Measurements from ENCODE around the gene PRKCA.
"Not testable (repeated sequence)": the region's sequence is repeated elsewhere in the genome, so short reads cannot be mapped to it uniquely, and the experiment has no call there.

PRKCA gene

DNA sequence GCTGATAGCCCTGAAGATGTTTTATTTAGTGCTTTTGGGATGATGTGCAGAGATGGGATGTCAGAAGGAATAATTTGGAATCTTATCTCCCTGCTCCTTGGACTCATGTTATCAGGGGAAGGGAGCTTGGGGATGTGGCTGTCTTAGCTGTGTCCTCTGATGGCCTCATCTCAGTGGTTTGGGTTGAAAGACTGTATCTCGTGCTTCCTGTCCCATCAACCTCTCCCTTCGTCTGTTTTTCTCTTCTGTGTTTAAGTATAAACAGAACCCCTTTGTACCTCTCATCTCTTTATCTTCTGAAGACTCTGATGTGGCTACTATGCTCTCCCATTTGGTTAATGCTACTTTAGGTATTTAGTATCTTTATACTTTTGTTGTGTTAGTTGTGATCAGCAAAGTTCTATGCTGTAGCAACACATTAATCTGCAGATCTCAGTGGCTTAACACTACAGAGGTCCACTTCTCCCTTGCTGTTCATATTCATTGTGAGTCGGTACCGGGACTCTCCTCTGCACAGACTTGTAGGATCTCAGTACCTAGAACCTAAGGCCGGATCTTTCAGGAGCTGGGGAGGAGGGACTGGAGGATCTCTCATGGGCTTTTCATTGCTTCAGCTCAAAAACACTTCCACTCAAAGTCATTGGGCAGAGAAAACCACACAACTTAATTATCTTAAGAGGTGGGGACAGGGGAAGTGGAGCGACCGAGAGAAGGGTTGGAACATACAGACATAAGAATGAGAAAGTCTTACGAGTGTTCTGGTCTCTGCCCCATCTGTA is 28.8 kb downstream of the PRKCA start:
- no peak for DNase-seq

DNA sequence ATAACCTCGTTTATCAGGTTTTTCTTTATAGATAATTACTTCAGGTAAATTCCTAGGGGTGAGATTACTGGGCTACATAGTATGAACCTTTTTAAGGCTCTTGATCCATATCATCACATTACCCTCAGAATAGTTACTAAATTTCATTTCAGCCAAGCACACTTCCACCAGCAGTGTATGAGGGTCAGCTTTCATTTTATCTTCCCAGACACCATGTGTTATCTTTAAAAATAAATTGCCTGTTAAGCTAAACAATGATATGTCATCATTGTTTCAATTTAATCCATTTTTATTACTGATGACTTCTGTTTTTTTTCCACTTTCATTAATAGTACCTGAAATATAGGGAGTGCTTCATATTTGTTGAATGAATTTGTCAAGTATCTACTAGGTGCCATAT is 33.4 kb downstream of the PRKCA start:
- DNase-seq = no peak

DNA sequence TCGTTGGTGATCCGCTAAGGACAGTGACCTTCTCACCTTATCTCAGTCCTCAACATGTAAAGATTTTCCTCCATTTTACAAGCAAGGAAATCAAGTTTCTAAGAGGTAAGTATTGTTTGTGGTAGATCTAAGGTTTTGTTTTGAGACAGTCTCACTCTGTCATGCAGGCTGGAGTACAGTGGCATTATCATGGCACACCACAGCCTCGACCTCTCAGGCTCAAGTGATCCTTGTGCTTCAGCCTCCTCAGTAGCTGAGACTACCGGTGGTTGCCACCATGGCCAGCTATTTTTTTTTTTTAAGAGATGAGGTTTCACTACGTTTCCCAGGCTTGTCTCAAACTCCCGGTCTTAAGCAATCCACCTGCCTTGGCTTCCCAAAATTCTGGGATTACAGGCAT is 34.9 kb downstream of the PRKCA start:
- DNase-seq = no peak

DNA sequence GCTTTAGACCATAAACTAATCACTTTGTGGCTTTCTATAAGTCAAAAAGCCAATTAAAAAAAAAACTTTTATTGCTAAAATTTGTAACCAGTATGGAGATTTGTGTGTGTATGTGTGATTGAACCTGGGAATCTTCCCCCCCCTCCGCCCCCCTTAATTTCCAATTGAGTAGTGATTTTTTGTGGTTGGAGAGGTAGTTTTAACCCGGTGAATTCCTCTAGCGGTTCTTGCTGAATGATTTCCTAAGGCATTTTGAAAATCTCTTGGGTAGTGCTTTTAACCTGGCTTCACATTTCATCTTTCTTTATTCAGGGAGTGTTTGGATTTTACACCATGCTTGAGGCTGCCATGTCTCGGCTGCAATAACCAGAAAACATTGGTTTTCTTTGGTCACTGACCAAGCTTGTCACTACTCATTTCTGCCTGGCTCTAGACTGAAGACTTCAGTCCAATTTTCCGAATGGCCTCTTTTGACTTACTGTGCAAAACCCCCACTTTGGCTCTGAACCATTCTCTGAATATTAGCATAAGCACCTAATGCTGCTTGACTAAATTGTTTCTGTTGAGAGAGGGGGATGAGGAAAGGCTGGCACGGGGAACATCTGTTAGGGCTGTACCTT is 35.6 kb downstream of the PRKCA start:
- DNase-seq = no peak

DNA sequence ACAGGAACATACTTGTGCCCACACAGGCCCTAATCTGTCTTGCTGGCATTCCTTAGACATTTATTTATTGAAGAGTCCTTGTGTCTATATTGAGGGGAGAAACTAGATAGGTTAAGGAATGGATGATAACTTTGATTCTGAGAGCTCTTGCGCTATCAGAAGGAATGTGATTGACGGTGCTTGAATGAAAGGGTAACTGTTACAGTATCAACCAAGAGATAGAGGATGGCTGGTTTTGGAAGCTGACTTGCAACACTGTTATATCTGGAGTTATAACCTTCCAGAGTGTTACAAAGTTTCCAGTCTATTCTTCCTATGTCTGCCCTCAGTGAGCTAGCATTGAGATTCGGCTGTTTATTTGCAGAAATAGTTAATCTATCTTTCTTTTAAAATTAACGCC is 36.5 kb downstream of the PRKCA start:
- no peak for DNase-seq

DNA sequence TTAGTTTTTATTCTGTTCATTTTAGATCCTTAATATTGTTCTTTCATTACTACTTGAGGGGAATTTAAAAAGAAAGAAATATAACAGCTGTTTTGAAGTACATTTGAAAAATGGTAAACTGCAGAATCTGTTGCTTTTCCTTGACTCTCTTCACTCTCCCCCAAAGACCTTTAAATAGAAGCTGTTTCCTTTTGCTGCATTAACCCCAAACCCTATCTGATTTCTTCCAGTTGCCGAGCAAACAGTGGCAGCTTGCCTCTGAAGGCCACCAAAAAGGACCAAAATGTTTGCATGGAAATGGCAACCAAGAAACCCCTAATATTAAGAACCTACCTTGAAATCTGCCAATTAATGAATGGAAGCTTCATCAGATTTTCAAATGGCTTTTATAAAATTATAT is 37.1 kb downstream of the PRKCA start:
- no peak for DNase-seq

DNA sequence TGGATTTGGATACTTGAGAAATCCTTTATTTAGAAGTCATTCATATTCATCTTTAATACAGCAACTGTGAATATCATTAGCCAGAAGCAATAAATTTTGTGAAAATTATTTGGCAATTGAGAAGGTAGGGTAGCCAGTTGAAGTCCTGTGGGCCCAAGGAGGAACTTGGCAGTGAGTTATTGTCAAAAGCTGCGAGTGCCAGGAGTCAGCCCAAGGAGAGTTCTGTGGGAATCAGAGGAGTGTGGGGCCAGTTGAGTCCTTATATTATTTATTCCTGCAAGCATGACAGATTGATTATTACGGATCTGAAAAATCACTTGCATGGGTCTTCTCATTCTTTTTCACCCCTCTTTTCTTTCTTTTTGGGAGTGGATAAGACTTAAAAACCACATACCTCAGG is 38.3 kb downstream of the PRKCA start:
- no peak for DNase-seq

DNA sequence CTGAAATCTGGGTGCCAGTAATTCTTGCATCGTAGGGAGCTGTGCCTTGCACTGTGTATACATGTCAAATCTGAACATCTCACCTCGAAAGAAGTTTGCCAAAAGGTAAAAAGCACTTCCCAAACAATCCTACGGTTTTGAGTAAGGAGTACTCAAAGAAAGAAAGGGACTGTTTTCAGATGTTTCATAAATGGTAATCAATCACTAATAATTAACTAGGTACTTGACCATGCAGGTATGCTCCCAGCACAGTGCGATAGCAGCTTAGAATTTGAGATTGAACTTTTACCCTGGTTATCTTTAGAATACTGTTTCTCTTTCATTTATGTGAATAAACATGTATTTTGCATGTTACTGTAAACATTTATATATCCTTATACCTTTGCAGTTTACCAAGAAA is 39.0 kb downstream of the PRKCA start:
- DNase-seq = no peak

DNA sequence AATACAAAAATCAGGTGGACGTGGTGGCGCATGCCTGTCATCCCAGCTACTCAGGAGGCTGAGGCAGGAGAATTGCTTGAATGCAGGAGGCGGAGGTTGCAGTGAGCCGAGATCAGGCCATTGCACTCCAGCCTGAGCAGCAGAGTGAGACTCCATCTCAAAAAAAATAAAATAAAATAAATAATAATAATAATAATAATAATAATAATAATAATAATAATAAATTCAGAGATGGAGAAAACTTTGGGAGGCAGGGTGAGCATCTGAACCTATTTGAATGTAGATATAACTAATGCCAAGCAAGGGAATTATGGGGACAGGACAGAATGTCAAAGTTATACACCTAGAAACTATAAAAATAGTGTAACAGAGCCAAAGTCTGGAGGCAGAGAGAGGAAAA is 39.9 kb downstream of the PRKCA start:
- not testable (repeated sequence) for DNase-seq

DNA sequence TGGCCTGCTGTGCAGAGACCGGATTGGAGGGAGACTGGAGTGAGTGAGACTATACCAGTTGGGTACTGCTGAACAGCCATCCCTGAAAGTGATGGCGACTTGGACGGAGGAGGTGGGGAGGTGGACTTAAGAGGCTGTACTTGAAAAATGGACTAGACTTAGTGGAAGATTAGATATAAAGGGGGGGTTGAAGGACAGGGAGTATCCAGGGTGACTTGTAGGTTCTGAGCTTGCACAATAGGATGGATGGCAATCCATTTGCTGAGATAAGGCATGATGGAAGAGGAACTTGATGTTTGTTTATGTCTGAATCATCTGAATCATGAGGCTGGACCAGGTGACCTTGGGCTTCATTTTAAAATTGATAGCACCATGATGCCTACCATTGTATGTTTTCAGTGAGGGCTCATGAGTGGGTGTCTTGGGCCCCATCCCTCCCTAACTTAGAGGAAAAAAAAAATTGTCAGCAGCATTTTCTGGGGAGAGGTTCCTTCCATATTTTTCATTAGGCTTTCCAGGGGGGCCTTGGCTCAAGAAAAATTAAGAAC is 41.2 kb downstream of the PRKCA start:
- DNase-seq = no peak

DNA sequence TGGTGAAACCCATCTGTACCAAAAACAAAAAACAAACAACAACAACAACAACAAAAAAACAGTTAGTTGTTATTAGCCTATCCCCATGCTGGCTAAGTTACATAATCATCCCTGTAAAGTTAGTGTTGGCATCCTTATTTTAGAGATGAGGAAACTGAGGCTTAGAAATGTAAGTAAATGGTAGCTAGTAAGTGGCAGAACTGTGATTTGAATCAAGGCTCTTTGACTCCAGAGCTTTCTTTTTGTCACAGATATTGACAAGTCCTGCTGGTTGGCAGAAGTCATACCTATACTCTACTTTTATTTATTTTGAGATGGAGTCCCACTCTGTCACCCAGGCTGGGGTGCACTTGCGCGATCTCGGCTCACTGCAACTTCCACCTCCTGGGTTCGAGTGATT is 42.1 kb downstream of the PRKCA start:
- DNase-seq = no peak

DNA sequence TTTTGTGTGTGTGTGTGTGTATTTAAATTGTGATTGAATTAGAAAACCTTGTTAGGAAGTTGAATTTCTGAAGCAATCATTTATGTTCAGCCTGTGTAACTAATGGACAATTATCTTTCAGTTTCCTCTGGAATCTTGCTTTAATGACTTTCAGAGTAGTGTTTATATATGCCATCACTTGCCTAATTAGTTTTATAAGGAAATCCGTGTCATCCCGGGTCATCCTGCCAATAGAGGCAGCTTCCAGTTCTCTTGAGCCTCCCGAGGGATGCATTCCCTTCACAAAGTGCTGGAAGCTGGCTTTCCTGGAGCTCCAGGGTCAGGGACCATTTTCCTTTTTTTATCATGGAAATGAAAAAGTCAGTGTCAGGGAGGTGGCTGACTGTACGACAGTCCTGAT is 42.9 kb downstream of the PRKCA start:
- DNase-seq = no peak

DNA sequence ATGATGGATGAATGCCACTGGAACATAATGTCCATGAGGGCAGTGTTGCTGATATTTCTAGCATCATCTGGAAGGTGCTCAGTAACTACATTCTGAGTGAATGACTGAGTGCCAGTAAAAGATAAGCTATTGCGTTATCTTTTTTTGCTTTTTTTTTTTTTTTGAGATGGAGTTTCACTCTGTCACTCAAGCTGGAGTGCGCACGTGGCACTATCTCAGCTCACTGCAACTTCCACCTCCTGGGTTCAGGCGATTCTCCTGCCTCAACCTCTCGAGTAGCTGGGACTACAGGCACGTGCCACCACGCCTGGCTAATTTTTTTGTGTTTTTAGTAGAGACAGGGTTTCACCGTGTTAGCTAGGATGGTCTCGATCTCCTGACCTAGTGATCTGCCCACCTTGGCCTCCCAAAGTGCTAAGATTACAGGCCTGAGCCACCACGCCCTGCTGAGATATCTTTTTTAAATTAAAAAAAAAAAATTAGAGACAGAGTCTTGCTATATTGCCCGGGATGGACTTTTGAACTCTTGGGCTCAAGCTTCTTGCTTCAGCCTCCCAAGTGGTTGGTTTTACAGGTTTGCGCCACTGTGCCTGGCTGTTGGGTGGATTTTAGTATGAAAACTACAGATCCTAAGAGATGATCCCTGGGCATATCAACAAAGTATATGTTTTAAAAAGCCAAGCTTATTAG is 43.7 kb downstream of the PRKCA start:
- not testable (repeated sequence) for DNase-seq

DNA sequence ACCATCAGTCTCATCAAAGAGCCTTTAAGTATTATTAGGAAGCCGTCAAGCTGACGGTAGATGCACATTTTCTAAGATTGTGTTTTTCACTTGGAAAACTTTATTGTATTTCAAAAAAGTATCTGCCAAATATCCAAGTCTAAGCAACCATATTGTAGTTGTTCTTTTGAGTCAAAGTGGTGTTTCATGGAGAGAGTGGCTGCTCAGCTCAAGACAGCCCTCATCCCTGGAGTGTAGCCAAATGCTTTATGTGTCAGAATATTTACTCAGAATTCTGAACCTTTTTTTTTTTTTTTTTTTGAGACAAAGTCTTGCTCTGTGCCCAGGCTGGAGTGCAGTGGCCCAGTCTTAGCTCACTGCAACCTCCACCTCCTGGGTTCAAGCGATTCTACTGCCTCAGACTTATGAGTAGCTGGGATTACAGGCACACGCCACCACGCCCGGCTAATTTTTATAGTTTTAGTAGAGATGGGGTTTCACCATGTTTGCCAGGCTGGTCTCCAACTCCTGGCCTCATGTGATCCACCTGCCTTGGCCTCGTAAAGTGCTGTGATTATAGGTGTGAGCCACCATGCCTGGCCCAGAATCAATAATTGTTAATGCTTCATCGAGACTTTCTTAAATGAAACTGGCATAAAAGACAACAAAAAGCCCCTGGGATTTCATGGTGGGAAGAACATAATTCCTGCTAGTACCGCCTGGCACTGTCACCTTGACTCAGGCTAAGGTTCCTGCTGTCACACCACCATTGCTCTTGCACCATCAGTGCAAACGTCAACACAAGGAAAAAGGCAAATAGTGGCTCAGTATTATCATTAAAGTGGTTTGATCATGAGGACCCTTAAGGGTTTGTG is 45.5 kb downstream of the PRKCA start:
- no peak for DNase-seq

DNA sequence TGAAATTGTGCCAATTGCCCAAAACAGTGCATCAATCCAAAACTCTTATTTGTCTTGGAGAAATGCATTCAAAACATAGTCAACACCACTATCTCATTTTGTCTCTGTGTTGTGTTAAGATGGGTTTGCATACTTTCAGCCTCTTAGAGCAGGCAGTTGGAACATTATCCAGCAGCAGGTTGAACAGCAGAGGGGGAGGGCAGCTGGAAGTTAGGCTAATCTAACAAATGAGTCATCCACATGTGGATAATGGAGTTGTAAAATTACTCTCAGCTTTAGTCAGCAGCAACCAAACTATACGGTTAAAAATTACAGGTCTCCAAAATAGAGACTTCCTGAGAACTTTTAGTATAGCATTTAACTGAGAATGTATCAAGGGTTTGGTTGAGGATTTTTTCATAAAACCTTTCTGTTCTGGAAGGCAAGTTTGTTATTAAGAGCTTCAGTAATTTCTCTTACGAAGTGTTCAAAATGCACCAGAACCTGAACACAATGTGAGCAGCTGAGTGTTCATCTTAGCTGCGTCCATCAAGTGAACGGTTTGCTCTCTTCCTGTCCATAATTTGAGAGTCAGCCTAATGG is 46.3 kb downstream of the PRKCA start:
- DNase-seq = no peak

DNA sequence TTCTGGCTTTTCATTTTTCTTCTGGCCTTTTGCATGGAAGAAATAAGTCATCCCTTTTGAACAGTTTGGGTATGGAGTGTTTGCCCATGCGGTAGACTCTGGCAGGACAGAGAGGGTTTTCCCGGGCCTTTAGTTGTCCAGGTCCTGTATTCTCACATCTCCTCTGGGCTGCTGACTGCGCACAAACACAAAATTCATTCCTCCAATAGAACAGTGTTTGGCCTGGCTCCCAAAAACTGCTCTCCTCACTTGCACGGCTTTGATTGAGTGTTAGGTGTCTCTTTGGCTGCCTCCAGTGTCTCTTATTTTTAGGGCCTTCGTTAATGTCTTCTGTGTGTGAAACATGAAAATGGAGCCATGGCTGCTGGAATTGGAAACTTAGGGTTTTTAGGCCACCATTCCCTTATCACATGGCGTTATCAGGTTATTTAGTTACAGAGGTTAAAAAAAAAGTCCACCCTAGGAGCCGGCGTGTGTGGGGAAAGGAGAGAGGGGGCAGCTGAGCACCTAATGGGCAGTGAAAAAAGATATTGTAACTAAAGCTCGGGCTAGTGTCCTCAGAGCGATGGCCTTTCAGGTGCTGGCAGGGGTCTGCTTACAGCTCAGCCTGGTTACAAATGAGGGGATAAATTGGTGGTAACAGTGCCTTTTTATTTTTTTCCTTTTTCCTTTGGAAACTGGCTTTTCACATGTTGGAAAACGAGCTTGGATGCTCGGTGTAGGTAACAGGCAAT is 47.3 kb downstream of the PRKCA start:
- no peak for DNase-seq

DNA sequence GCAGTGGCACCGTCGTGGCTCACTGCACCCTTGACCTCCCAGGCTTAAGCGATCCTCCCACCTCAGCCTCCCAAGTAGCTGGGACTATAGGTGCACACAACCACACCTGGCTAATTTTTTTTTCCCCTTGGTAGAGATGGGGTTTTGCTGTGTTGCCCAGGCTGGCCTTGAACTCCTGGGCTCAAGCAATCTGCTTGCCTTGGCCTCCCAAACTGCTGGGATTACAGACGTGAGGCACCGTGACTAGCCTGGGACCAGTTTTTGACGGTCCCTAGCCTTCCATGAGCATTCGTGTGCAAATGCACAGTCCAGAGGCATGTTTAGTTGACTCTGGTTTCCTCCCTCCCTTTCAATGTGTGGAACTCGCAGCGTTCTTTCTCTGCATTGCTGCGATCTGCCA is 48.2 kb downstream of the PRKCA start:
- DNase-seq = not testable (repeated sequence)

DNA sequence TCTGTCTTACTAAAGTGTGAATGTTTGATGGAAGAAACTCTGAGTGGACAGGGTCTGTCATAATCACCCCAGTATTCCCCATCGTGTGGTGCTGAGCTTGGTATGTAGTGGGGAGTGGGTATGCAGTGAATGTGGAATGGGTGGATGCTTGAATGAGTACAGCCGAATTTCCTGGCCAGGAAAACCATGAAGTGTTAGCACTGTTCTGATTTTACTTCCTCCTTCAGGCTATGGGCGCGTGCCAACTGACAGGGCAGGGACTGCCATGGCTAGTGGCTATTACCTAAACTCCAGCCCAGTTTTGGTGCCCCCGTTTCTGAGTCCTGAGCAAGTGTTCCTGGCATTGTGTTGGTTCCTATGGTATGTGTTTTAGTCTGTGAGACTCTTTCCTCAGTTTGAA is 48.6 kb downstream of the PRKCA start:
- DNase-seq = no peak

DNA sequence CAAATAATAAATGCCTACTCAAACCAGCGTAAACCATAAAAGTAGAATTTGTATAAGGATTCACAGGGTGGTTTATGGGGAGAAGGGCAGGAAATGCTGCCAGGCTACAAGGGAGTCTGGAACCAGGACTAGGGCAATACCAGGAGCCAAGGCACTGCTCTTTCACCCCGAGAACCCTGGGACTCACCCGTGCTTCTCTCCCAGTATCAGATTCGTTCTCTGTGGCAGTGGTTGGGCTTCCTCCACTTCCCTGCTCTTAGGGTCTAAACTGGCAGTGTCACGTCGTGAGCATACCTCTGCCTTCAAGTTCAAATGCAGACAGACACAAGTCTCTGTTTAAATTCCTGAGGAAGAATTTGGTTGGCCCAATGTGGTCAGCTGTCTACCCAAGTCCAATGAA is 49.3 kb downstream of the PRKCA start:
- DNase-seq = no peak

DNA sequence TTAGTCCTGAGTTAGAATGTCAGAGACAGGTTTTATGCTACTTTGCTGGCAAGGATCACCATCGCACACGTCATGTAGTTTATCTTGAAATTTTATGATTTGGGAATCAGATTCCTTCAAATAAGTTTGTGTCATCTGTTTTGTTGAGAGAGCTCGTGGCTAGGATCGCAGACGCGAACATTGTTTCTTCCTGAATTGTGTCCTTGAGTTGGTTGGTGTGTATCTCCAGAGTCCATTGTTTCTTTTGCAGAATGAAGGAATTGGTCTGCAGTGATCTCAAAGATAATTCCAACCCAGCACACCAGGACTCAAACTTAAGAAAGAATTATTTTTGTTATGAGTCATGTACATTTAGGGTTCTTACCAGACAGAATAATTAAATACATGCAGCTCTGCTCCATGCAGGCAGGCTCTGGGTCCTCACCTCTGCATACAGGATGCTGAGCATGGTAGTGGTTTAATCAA is 51.6 kb downstream of the PRKCA start:
- DNase-seq = no peak

DNA sequence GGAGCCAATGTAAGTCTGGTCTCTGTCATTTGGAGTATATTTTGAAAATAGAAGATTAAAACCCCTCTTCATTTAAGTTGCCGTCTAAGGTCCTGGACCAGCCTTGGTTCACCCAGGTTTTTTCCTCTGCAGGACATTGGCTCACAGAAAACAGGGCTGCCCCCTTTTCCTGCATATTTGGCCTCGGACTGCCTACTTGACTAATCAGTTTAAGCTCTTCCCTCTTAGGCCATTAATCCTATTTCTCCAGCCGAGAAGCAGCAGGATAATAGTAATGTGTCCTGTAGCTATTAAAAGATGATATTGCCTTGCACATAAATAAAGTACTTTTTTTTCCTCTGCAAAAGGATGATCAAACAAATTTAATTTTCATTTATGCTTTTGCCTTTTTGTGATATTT is 52.1 kb downstream of the PRKCA start:
- no peak for DNase-seq

DNA sequence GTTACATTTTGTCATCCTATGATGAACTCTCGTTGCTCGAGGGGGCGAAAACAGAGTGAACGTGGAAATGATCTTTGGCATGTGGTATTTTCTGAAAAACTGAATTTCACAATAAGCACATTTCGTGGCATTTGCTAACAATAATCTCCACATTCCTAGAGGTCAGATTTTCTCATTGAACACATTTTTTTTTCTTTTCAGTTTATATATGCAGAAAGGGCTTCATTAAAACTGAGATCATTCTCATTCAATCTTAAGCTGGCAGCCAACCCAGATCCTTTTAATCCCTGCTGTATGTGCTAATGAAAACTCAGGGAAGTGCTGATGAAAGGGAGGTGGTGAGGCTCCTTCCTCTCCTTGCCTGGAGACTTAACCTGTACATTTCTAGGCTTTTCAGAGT is 52.6 kb downstream of the PRKCA start:
- DNase-seq = no peak

Measured in NCI-H748 treated with DMSO at 0.1 percent for 48 hours (cell line).